GM13977 (cell line): ENCODE results near the gene COPS9.

ENCODE experiments used
- DNase-seq: peaks from one replicate; pipeline ENCODE4 v3.0.0; 2012; ENCODE audit warnings: low spot score
- in situ Hi-C: fragments of 300-500 bp; cut with MboI; formaldehyde crosslinking; loops from one replicate; pipeline ENCODE4 v1.12.0; 2022; ENCODE audit warnings: low sequenced_read_pairs, low pct_unique_long_range_greater_than_20kb, mixed read lengths, inconsistent platforms; ENCODE audit not compliant: unreplicated experiment
- TF ChIP-seq, protein P1 (sequence below): IDR thresholded peaks from 2 replicates; pipeline ENCODE4 v1.5.1; 2012; ENCODE audit warnings: mild to moderate bottlenecking, control low read depth; ENCODE audit not compliant: insufficient read depth; ENCODE audit errors: extremely low read depth, missing control alignments

Gene COPS9

DNA sequence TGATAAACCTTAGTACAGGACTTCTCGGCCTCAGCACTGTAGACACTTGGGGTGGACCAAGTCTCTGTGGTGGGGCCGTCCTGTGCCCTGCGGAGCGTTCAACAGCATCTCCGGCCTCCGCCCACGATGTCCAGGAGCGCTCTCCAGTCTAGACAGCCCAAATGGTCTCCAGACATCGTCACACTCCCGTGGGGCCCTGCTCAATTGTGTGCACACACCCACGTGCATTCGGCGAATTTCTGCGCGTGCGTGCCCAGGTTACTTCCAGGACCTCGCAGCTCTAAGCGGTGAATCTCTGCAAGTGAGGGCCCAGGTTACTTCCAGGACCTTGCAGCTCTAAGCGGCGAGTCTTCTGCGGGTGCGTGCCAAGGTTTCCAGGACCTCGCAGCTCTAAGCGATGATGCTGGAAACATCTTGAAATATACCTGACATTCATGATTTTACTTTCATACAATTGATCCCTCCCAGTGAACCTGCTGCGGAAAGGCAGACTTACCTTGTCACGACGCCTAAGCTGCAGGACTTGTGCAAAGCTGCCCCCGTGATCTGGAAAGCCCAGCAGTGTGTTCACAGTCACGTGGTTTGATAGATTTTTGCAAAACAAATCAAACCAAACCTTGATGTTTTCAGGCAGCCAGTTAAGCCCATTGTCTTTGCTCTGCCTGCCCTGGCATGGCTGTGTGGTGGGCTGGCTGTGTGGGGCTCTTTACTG is 20.5 kb upstream of the COPS9 start:
- TF ChIP-seq, protein P1, sequence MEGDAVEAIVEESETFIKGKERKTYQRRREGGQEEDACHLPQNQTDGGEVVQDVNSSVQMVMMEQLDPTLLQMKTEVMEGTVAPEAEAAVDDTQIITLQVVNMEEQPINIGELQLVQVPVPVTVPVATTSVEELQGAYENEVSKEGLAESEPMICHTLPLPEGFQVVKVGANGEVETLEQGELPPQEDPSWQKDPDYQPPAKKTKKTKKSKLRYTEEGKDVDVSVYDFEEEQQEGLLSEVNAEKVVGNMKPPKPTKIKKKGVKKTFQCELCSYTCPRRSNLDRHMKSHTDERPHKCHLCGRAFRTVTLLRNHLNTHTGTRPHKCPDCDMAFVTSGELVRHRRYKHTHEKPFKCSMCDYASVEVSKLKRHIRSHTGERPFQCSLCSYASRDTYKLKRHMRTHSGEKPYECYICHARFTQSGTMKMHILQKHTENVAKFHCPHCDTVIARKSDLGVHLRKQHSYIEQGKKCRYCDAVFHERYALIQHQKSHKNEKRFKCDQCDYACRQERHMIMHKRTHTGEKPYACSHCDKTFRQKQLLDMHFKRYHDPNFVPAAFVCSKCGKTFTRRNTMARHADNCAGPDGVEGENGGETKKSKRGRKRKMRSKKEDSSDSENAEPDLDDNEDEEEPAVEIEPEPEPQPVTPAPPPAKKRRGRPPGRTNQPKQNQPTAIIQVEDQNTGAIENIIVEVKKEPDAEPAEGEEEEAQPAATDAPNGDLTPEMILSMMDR, result no peak
- no peak for DNase-seq
- in situ Hi-C loops, result no loop called here

- TF ChIP-seq, protein P1, result no peak
- in situ Hi-C loops, result no loop called here
- DNase-seq, result no peak
These were observed 19.8 kb upstream of the COPS9 start for GRCh38 chr2:240155745-240156390.

DNA sequence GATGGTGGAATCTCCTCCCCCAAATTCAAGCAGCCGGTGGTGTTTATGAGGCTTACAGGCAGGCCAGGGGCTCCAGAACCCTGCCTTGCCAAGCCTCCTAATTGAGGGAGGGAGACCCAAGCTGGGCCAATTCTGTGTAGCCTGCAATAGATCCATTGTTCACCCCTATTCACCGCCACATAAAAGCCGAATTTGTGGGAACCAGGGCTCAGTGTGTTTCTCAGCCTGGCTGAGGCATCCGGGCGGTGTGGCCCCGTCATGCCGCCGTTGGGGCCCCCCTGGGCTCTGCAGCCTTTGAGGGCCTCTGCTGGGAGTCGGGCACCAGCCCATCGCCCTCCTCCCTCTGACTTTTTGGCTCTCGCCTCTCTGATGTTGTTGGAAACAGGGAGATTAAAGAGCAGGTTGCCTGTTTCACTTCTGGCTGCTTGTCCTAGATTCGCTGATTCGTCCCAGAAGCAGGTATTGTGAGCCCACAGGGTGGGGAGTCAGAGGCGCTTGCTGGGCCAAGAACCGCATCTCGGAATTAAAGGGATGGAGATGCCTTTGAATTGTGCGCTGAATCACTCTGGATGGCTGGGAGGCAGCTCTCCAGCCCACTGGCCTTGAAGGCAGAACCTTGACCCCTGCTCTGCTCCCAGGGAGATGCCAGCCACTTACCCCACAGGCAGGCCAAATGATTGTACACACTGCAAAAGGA is 19.1 kb upstream of the COPS9 start:
- no peak for DNase-seq
- in situ Hi-C loops, result no loop called here
- TF ChIP-seq, protein P1, result no peak

DNA sequence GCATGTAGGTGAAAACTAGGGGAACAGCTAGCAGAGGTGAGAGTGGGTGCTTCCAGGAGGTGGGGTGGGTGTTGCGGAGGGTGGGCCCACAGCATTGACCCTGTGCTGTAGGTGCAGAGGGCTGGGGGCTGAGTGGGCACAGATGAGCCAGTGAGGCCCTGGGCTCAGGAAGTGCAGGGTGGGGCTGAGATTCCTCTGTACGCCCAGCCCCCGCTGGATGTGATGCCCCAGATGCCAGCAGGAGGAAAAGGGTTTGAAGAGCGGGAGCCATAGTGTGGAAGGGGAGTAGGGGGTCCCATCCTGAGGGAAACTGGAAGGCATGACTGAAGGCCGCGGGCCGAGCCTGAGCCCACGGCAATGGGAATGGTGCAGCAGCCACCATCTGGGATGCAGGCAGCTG is 18.5 kb upstream of the COPS9 start:
- no peak for DNase-seq
- TF ChIP-seq, protein P1, result no peak
- in situ Hi-C loops, result no loop called here

DNA sequence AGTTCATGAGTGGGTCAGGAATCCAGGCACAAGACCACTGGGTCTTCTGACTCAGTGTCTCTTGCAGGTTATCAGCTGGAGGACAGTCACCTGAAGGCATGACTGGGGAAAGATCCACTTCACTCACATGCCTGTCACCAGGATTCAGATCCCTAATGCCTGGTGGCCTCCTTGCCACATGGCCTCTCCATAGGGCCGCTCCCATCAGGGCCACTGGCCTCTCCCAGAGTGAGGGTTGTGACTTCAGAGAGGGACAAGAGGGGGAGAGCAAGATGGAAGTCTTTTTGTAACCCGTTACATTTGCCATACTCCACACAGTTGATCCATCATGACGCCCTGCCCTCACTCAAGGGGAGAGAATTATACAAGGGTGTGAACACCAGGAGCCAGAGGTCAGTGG is 17.3 kb upstream of the COPS9 start:
- in situ Hi-C loops, result no loop called here
- TF ChIP-seq, protein P1, result no peak

DNA sequence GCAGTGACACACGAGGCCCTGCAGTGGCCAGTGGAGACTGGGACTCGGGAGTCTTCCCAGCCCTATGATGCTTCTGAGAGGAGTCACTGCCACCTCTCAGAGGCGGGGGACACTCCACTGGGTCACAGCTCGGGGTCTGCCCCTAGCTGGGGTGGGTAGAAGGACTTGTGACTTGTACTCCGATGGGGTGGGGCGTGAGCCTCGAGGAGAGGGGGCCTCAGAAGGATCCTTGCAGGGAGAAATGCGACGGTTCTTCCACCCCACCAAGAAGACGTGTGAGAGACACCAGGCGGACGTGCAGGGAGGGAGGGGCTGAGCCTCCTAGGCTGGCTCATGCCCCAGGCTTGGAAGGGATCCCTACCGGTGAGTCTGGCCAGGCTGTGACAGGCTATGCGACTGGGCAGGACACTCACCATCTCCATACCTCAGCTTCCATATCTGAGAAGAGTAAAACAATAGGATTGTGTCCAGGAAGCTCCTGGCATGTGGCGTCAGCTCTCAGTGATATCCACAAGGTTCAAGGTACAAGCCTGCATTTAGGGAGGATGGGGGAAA is 15.4 kb upstream of the COPS9 start:
- in situ Hi-C loops, result no loop called here
- no peak for DNase-seq
- TF ChIP-seq, protein P1, result no peak

More for the DNA sequence above, 17.3 kb upstream of the COPS9 start:
- no peak for DNase-seq
